ENCODE data around the gene PHF14. TPM values are rescaled to one million over a fixed set of nuclear protein-coding genes. Genes with fewer than 3 reads are reported as not detected.

The PHF14 gene
- total RNA-seq, 1 experiment from 2014 or later: 40.2 TPM

DNA sequence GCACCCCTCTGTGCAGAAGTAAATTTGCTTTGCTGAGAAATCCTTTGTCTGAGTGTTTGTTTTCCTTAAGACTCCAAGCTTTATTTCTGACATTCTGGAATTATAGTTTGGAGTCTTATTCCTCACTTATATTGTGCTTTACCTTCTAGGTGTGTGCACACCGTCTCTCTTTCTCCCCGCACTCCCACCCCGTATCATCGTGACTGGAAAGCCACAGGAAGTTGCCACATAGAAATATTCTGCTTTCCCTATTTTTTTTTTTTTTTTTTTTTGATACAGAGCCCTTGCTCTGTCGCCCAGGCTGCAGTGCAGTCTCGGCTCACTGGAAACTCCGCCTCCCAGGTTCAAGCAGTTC lies 109.5 kb downstream of the PHF14 start:
- TF ChIP-seq, protein P1, sequence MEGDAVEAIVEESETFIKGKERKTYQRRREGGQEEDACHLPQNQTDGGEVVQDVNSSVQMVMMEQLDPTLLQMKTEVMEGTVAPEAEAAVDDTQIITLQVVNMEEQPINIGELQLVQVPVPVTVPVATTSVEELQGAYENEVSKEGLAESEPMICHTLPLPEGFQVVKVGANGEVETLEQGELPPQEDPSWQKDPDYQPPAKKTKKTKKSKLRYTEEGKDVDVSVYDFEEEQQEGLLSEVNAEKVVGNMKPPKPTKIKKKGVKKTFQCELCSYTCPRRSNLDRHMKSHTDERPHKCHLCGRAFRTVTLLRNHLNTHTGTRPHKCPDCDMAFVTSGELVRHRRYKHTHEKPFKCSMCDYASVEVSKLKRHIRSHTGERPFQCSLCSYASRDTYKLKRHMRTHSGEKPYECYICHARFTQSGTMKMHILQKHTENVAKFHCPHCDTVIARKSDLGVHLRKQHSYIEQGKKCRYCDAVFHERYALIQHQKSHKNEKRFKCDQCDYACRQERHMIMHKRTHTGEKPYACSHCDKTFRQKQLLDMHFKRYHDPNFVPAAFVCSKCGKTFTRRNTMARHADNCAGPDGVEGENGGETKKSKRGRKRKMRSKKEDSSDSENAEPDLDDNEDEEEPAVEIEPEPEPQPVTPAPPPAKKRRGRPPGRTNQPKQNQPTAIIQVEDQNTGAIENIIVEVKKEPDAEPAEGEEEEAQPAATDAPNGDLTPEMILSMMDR (IDR thresholded peaks at IDR 0.05; ENCODE audit: unreplicated experiment): no peak
- H3K4me1 Mint-ChIP-seq (ENCODE audit: low read depth, unreplicated experiment): peaks cover 8% of the 10 kb centered on the region
- H3K36me3 Mint-ChIP-seq (ENCODE audit: insufficient read depth, unreplicated experiment): no peaks in the 10 kb centered on the region
- BruUV-seq (replicated peaks): no TSS peak
- peak overlapping the region; percentile 41 for H3K27ac Mint-ChIP-seq (ENCODE audit: unreplicated experiment)
- peaks cover 5% of the 10 kb centered on the region for H3K9me3 Mint-ChIP-seq (ENCODE audit: low read depth, unreplicated experiment)
- CTCF ChIA-PET: interaction anchor here (0.6 to 0.7 kb wide), 3 partner anchors 12 to 1830 kb away, joined by 4 to 7 read pairs (median 6); no protein-coding TSS in a partner anchor
- no peak overlapping the region for H3K4me3 Mint-ChIP-seq (ENCODE audit: low read depth, unreplicated experiment)
- intact Hi-C loops (cut with micrococcal nuclease; ENCODE audit: unreplicated experiment): no loop called here
- no peak for DNase-seq
- no peaks in the 10 kb centered on the region for H3K27me3 Mint-ChIP-seq (ENCODE audit: unreplicated experiment)

DNA sequence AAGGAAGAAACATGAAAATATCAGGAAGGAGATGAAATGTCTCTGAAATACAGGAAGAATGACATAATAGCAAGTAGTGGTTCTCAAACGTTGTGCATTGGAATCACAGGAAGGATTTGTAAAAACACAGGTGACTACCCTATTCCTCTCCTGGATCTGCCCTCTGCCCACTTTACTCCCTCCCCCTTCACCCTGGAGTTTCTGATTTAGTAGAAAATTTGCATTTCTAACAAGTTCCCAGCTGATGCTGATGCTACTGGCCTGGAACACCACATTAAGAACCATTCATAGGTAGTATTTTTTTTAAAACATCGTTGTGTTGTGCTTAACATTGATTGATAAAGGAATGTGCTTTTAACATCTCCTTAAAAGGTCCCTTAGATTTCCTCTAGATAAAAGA lies 130.9 kb downstream of the PHF14 start:
- Mint-ChIP-seq H3K4me1 (ENCODE audit: low read depth, unreplicated experiment) (no peaks in the 10 kb centered on the region), H3K27ac (ENCODE audit: unreplicated experiment) (no peak overlapping the region), H3K4me3 (ENCODE audit: low read depth, unreplicated experiment) (no peak overlapping the region), H3K36me3 (ENCODE audit: insufficient read depth, unreplicated experiment) (no peaks in the 10 kb centered on the region), H3K27me3 (ENCODE audit: unreplicated experiment) (no peaks in the 10 kb centered on the region), H3K9me3 (ENCODE audit: low read depth, unreplicated experiment) (no peaks in the 10 kb centered on the region)
- TF ChIP-seq, protein P1 (IDR thresholded peaks at IDR 0.05; ENCODE audit: unreplicated experiment): no peak
- BruUV-seq (replicated peaks): no TSS peak
- CTCF ChIA-PET: no interaction called here
- no peak for DNase-seq
- intact Hi-C loops (cut with micrococcal nuclease; ENCODE audit: unreplicated experiment): no loop called here

DNA sequence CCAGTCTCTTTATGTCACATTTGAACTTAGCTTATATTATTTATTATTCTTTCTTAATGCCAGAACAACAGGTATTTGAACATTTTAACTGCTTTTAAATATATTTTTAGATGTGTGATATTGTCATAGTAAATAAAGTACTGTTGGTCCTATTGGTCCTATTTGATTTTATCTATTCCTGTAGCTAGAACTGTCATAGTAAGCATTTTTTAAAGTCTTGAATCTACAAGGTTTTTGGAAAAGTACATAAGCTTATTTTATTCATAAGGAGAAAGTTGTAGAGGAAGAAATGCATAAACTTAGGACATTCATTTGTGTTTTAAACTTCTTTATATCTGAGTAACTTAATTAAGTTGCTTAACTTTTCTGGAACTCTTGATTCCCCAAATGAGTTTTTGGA lies 136.0 kb downstream of the PHF14 start:
- DNase-seq: no peak
- no peak overlapping the region for H3K4me3 Mint-ChIP-seq (ENCODE audit: low read depth, unreplicated experiment)
- no peaks in the 10 kb centered on the region for H3K27me3 Mint-ChIP-seq (ENCODE audit: unreplicated experiment)
- no peaks in the 10 kb centered on the region for H3K9me3 Mint-ChIP-seq (ENCODE audit: low read depth, unreplicated experiment)
- BruUV-seq (replicated peaks): no TSS peak
- no peak overlapping the region for H3K27ac Mint-ChIP-seq (ENCODE audit: unreplicated experiment)
- H3K36me3 Mint-ChIP-seq (ENCODE audit: insufficient read depth, unreplicated experiment): no peaks in the 10 kb centered on the region
- intact Hi-C loops (cut with micrococcal nuclease; ENCODE audit: unreplicated experiment): no loop called here
- TF ChIP-seq, protein P1 (IDR thresholded peaks at IDR 0.05; ENCODE audit: unreplicated experiment): no peak
- CTCF ChIA-PET: no interaction called here
- no peaks in the 10 kb centered on the region for H3K4me1 Mint-ChIP-seq (ENCODE audit: low read depth, unreplicated experiment)

DNA sequence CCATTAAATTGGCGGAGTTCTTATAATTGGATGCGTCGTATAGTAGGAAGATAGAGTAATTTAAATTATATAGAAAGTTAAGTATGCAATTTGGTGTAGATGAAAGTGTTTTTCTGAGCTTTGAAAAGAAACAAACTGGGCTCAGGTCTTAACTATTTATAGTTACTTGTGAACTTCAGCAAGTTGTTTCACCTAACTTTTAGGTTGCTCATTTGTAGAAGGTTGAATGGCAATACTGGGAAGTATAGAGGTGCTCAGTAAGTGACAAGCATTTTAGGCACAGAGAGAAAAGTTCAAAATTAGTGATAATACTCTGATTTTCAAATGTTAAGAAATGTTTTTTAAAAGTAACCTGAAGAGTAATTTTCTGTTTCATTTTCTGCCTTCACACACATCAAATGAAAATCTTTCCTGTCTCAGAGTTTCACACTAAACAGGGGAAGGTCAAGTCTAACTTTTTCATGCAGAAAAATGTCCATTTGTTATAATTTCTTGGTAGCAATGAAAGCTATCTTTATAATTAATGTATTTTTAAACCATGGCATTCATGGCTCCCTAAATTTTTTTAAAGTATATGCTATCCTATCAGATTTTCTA lies 146.5 kb downstream of the PHF14 start:
- TF ChIP-seq, protein P1 (IDR thresholded peaks at IDR 0.05; ENCODE audit: unreplicated experiment): no peak
- BruUV-seq (replicated peaks): no TSS peak

More for the DNA sequence above, 146.5 kb downstream of the PHF14 start:
- DNase-seq: no peak
- Mint-ChIP-seq H3K9me3 (ENCODE audit: low read depth, unreplicated experiment) (no peaks in the 10 kb centered on the region), H3K36me3 (ENCODE audit: insufficient read depth, unreplicated experiment) (no peaks in the 10 kb centered on the region), H3K27me3 (ENCODE audit: unreplicated experiment) (no peaks in the 10 kb centered on the region), H3K4me3 (ENCODE audit: low read depth, unreplicated experiment) (no peak overlapping the region), H3K27ac (ENCODE audit: unreplicated experiment) (no peak overlapping the region), H3K4me1 (ENCODE audit: low read depth, unreplicated experiment) (no peaks in the 10 kb centered on the region)
- CTCF ChIA-PET: no interaction called here
- intact Hi-C loops (cut with micrococcal nuclease; ENCODE audit: unreplicated experiment): no loop called here

Measured in Calu3 (cell line).